ENCODE data around the gene ALDH7A1.

Gene ALDH7A1

GRCh38 chr5:126494393-126494792 lies 100.6 kb downstream of the ALDH7A1 start:
- H3K27ac ChIP-seq (ENCODE audit: low read length): no peak overlapping the region
- peaks cover 28% of the 10 kb centered on the region for H3K4me1 ChIP-seq (ENCODE audit: low read length)
- H3K9me3 ChIP-seq (ENCODE audit: insufficient read depth, low read length): no peaks in the 10 kb centered on the region
- no peaks in the 10 kb centered on the region for H3K79me2 ChIP-seq (ENCODE audit: low read length)
- H3K36me3 ChIP-seq (replicated peaks; ENCODE audit: low read depth, low read length): no peaks in the 10 kb centered on the region
- H3K9ac ChIP-seq (ENCODE audit: low read length): no peak overlapping the region
- H3K27me3 ChIP-seq (ENCODE audit: low read depth, low read length): no peaks in the 10 kb centered on the region
- H3K4me3 ChIP-seq (ENCODE audit: low read length): no peak overlapping the region
- H4K20me1 ChIP-seq (ENCODE audit: insufficient read depth, low read length): no peaks in the 10 kb centered on the region
- TF ChIP-seq CTCF (IDR thresholded peaks at IDR 0.05; ENCODE audit: low read depth, low read length): no peak
- no peak for TF ChIP-seq EZH2phosphoT487 (IDR thresholded peaks at IDR 0.05; ENCODE audit: low read depth)
- H2AFZ ChIP-seq (ENCODE audit: low read depth, low read length): no peak overlapping the region
- no peak overlapping the region for H3K4me2 ChIP-seq (ENCODE audit: low read length)

DNA sequence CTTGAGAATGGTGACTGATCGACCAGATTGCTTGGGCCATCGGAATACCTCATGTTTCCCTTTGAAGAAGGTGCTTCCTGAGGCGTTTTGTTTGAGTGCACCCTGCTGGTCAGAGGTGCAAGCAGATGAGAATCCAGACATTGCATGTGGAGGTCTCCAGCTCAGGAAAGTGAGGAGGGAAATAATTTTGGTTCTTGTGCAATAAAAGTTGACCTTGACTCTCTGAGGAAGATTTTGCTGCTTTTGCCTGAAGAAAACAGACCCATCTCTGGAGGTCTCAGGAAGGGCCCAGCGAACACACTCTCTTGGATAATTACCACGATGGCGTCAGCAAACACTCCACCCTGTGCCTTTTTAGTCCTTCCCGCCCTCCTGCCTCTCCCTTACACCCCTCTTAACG lies 102.1 kb downstream of the ALDH7A1 start:
- peaks cover 20% of the 10 kb centered on the region for H3K4me1 ChIP-seq (ENCODE audit: low read length)
- no peaks in the 10 kb centered on the region for H4K20me1 ChIP-seq (ENCODE audit: insufficient read depth, low read length)
- no peak overlapping the region for H3K27ac ChIP-seq (ENCODE audit: low read length)
- no peak for TF ChIP-seq EZH2phosphoT487 (IDR thresholded peaks at IDR 0.05; ENCODE audit: low read depth)
- TF ChIP-seq CTCF (IDR thresholded peaks at IDR 0.05; ENCODE audit: low read depth, low read length): peak; percentile 56
- no peak overlapping the region for H3K4me3 ChIP-seq (ENCODE audit: low read length)
- H3K9me3 ChIP-seq (ENCODE audit: insufficient read depth, low read length): no peaks in the 10 kb centered on the region
- H3K36me3 ChIP-seq (replicated peaks; ENCODE audit: low read depth, low read length): no peaks in the 10 kb centered on the region
- no peak overlapping the region for H3K4me2 ChIP-seq (ENCODE audit: low read length)
- H3K9ac ChIP-seq (ENCODE audit: low read length): no peak overlapping the region
- H2AFZ ChIP-seq (ENCODE audit: low read depth, low read length): no peak overlapping the region
- no peaks in the 10 kb centered on the region for H3K79me2 ChIP-seq (ENCODE audit: low read length)
- no peaks in the 10 kb centered on the region for H3K27me3 ChIP-seq (ENCODE audit: low read depth, low read length)

DNA sequence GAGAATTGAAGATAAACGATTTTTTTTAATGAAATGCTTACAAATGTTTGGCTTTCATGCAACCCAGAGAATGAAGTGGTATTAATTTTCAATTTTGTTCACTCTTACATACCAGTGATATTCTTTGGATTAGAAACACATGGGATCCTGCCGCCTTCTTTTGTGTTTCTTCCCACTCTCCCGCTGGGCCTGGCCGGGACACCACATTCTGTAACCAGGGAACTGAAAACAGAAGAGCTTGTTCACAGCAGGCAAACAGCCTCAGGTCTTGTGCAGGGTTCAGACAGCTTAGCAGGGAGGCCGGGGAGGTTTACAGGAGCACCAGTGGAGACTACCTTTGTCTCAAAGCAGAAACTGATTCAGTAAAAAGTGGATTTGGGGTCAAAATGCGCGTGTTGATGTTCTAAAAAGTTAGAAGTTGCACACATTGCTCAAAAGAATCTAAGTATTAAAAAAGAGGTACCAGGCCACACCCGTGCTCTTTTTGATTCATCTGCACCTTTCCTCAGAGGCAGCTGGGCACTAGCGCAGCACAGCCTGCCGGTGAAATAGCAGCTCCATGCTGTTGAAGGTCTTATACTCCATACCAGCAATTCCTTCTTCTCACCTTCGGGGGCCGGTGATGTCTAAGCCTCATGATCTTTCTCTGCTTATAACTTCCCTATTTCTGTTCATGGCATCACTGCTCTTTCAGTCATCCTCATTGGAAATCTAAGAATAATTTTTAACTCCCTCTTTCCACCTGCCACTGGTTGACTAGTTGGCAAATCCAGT lies 104.7 kb downstream of the ALDH7A1 start:
- Histone ChIP-seq H3K27ac (ENCODE audit: low read length) (no peak overlapping the region), H3K9ac (ENCODE audit: low read length) (no peak overlapping the region)

More for the DNA sequence above, 104.7 kb downstream of the ALDH7A1 start:
- Histone ChIP-seq H3K36me3 (replicated peaks; ENCODE audit: low read depth, low read length) (no peaks in the 10 kb centered on the region), H3K4me1 (ENCODE audit: low read length) (peaks cover 4% of the 10 kb centered on the region; the same call in 1 of the 2 replicates), H3K79me2 (ENCODE audit: low read length) (no peaks in the 10 kb centered on the region), H2AFZ (ENCODE audit: low read depth, low read length) (no peak overlapping the region), H4K20me1 (ENCODE audit: insufficient read depth, low read length) (no peaks in the 10 kb centered on the region), H3K9me3 (ENCODE audit: insufficient read depth, low read length) (no peaks in the 10 kb centered on the region), H3K27me3 (ENCODE audit: low read depth, low read length) (no peaks in the 10 kb centered on the region), H3K4me2 (ENCODE audit: low read length) (no peak overlapping the region), H3K4me3 (ENCODE audit: low read length) (no peak overlapping the region)
- TF ChIP-seq EZH2phosphoT487 (IDR thresholded peaks at IDR 0.05; ENCODE audit: low read depth): no peak
- TF ChIP-seq CTCF (IDR thresholded peaks at IDR 0.05; ENCODE audit: low read depth, low read length): no peak

Measured in OCI-LY3 (cell line).